Thyroid gland (tissue), 4 donors: ENCODE measurements around the gene NUP58.

Source experiments
- CTCF ChIP-seq, 6 experiments: fragments of 200-600 bp in 3 of 6; fragments of 450-650 bp in 3 of 6; sonication (generic) in 3 of 6; IDR thresholded peaks; one replicate each; pipeline ENCODE4 v1.5.1; 2016 to 2019; ENCODE audit warnings: antibody characterized with exemption in 6 of 6, mild to moderate bottlenecking in 2 of 6, inconsistent platforms in 1 of 6, moderate library complexity in 1 of 6
- POLR2A ChIP-seq, 2 donors: fragments of 450-650 bp; IDR thresholded peaks; one replicate each; pipeline ENCODE4 v1.6.1; 2017; ENCODE audit warnings: antibody characterized with exemption in 2 of 2, mild to moderate bottlenecking in 2 of 2, moderate library complexity in 1 of 2

GRCh38 chr13:25378528-25378927 lies 77.1 kb downstream of the NUP58 start:
- TF ChIP-seq CTCF (IDR thresholded peaks at IDR 0.05) (no peak), POLR2A (IDR thresholded peaks at IDR 0.05) (no peak)
